ENCODE data around the gene ARHGAP44. TPM values are rescaled to one million over a fixed set of nuclear protein-coding genes. Genes with fewer than 3 reads are reported as not detected.

Gene ARHGAP44
- total RNA-seq, 2 experiments from 2014 or later = not detected

DNA sequence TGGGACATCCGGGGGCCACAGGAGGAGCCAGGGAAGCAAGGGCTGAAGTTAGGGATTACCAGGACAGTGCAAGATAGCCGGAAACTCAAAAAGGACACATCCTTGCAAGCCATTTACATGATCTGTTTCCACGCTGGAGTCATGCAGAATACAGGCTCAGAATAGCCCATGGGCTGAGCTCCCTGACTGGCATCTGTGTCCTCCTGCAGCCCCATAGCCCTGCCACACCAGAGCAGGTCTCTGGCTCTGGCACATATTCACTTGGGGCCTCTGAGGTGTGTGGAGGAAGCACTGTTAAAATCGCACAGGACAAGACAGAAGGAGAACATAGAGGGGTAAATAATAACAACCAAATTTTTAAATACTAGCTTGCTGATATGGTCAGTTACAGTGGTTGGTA is 162.7 kb downstream of the ARHGAP44 start:
- intact Hi-C loops (cut with DNase I, micrococcal nuclease) = no loop called here
- no peaks in the 10 kb centered on the region for H3K9me3 Mint-ChIP-seq

DNA sequence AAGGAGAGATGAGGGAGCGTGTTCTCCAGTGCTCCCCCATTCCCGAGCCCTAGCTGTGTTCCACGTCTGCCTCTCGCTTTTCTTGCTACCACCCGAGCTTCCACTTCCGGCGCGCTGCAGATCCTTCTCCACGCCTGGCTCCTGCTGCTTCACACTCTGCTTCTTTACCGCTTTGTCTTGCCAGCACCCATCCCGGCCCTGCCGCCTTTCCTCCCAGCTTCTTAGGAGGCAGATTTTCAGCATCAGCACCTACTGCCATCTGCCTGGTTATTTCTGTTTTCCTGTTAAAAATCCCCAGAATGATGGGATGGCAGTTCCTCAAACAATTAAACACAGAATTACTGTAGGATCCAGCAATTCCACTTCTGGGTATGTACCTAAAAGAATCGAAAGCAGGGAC is 163.9 kb downstream of the ARHGAP44 start:
- POLR2A ChIA-PET = no interaction called here

More for the DNA sequence above, 162.7 kb downstream of the ARHGAP44 start:
- DNase-seq = no peak
- peaks cover 4% of the 10 kb centered on the region for H3K27me3 Mint-ChIP-seq
- no peak overlapping the region for H3K4me3 Mint-ChIP-seq
- H3K36me3 Mint-ChIP-seq (ENCODE audit: low read depth) = no peaks in the 10 kb centered on the region
- no peaks in the 10 kb centered on the region for H3K36me3 ChIP-seq (ENCODE audit: insufficient read depth, low read length)
- no peak for ATAC-seq (ENCODE audit: poor library complexity)
- no peak overlapping the region for H3K27ac ChIP-seq (ENCODE audit: low read depth in 1 of 2, low read length in 2 of 2)
- H3K4me1 Mint-ChIP-seq (ENCODE audit: low read depth) = no peaks in the 10 kb centered on the region
- no peak overlapping the region for H3K27ac Mint-ChIP-seq
- H3K27me3 ChIP-seq (ENCODE audit: control insufficient read depth in 1 of 2, insufficient read depth in 2 of 2, low read length in 2 of 2) = no peaks in the 10 kb centered on the region
- no peaks in the 10 kb centered on the region for H3K4me1 ChIP-seq (ENCODE audit: insufficient read depth, low read length)
- H3K9me3 ChIP-seq (ENCODE audit: control insufficient read depth in 1 of 2, insufficient read depth in 1 of 2, low read length in 2 of 2) = peaks cover 0 to 12% of the 10 kb centered on the region in 2 experiments
- CTCF ChIA-PET = interaction anchor here (0.6 kb wide), 1 partner anchor 18 kb away, joined by 3 read pairs; no protein-coding TSS in a partner anchor
- POLR2A ChIA-PET = no interaction called here
- TF ChIP-seq, protein P1, sequence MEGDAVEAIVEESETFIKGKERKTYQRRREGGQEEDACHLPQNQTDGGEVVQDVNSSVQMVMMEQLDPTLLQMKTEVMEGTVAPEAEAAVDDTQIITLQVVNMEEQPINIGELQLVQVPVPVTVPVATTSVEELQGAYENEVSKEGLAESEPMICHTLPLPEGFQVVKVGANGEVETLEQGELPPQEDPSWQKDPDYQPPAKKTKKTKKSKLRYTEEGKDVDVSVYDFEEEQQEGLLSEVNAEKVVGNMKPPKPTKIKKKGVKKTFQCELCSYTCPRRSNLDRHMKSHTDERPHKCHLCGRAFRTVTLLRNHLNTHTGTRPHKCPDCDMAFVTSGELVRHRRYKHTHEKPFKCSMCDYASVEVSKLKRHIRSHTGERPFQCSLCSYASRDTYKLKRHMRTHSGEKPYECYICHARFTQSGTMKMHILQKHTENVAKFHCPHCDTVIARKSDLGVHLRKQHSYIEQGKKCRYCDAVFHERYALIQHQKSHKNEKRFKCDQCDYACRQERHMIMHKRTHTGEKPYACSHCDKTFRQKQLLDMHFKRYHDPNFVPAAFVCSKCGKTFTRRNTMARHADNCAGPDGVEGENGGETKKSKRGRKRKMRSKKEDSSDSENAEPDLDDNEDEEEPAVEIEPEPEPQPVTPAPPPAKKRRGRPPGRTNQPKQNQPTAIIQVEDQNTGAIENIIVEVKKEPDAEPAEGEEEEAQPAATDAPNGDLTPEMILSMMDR (IDR thresholded peaks at IDR 0.05) = no peak
- no peak overlapping the region for H3K4me3 ChIP-seq (ENCODE audit: low read length)

DNA sequence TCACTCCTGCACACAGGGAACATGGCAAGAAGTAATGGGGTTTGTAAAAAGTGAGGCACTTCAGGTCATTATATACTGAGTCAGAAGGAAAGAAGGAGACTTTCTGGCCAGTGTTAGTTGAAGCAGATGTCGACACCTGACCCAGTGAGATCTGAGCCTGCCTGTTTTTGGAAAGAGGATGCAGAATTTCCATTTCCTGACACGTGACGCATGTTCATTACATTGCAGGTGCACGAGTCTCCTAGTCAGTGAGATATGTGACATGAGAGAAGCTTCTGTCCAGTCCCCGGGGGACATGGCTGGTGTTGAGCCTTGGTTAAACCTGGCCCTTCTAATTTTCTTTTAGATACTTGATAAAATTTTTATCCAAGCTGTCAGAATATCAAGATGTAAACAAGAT is 166.2 kb downstream of the ARHGAP44 start:
- Histone ChIP-seq H3K4me3 (ENCODE audit: low read length) (no peak overlapping the region), H3K27ac (ENCODE audit: low read depth in 1 of 2, low read length in 2 of 2) (no peak overlapping the region), H3K36me3 (ENCODE audit: insufficient read depth, low read length) (no peaks in the 10 kb centered on the region), H3K9me3 (ENCODE audit: control insufficient read depth in 1 of 2, insufficient read depth in 1 of 2, low read length in 2 of 2) (peaks cover 0 to 14% of the 10 kb centered on the region in 2 experiments), H3K4me1 (ENCODE audit: insufficient read depth, low read length) (no peaks in the 10 kb centered on the region), H3K27me3 (ENCODE audit: control insufficient read depth in 1 of 2, insufficient read depth in 2 of 2, low read length in 2 of 2) (no peaks in the 10 kb centered on the region)
- no peak for DNase-seq
- H3K9me3 Mint-ChIP-seq = peaks cover 3% of the 10 kb centered on the region
- TF ChIP-seq, protein P1 (IDR thresholded peaks at IDR 0.05) = no peak
- ChIA-PET CTCF (no interaction called here), POLR2A (no interaction called here)
- intact Hi-C loops (cut with DNase I, micrococcal nuclease) = no loop called here
- H3K4me1 Mint-ChIP-seq (ENCODE audit: low read depth) = no peaks in the 10 kb centered on the region
- H3K36me3 Mint-ChIP-seq (ENCODE audit: low read depth) = no peaks in the 10 kb centered on the region
- no peak overlapping the region for H3K4me3 Mint-ChIP-seq
- ATAC-seq (ENCODE audit: poor library complexity) = no peak
- no peaks in the 10 kb centered on the region for H3K27me3 Mint-ChIP-seq
- no peak overlapping the region for H3K27ac Mint-ChIP-seq

More for the DNA sequence above, 163.9 kb downstream of the ARHGAP44 start:
- H3K9me3 ChIP-seq (ENCODE audit: control insufficient read depth in 1 of 2, insufficient read depth in 1 of 2, low read length in 2 of 2) = peaks cover 0 to 9% of the 10 kb centered on the region in 2 experiments
- no peak overlapping the region for H3K4me3 Mint-ChIP-seq
- H3K36me3 ChIP-seq (ENCODE audit: insufficient read depth, low read length) = no peaks in the 10 kb centered on the region
- no peaks in the 10 kb centered on the region for H3K4me1 Mint-ChIP-seq (ENCODE audit: low read depth)
- H3K27ac Mint-ChIP-seq = no peak overlapping the region
- CTCF ChIA-PET = no interaction called here
- TF ChIP-seq, protein P1 (IDR thresholded peaks at IDR 0.05) = no peak
- DNase-seq (no peak), ATAC-seq (ENCODE audit: poor library complexity) (no peak)
- peaks cover 3% of the 10 kb centered on the region for H3K27me3 Mint-ChIP-seq
- H3K27ac ChIP-seq (ENCODE audit: low read depth in 1 of 2, low read length in 2 of 2) = no peak overlapping the region
- no peaks in the 10 kb centered on the region for H3K4me1 ChIP-seq (ENCODE audit: insufficient read depth, low read length)
- intact Hi-C loops (cut with DNase I, micrococcal nuclease) = no loop called here
- H3K9me3 Mint-ChIP-seq = peaks cover 3% of the 10 kb centered on the region
- no peaks in the 10 kb centered on the region for H3K36me3 Mint-ChIP-seq (ENCODE audit: low read depth)
- H3K27me3 ChIP-seq (ENCODE audit: control insufficient read depth in 1 of 2, insufficient read depth in 2 of 2, low read length in 2 of 2) = no peaks in the 10 kb centered on the region
- no peak overlapping the region for H3K4me3 ChIP-seq (ENCODE audit: low read length)

All from CD4-positive, alpha-beta T cell (primary cell).